ENCODE data around the gene ZBTB20.

ZBTB20 gene

GRCh38 chr3:114590309-114591047, 556.6 kb downstream of the ZBTB20 start:
- no peak for DNase-seq

- DNase-seq, result no peak
These were observed 559.1 kb downstream of the ZBTB20 start for GRCh38 chr3:114587986-114588385.

GRCh38 chr3:114586119-114586518, 561.0 kb downstream of the ZBTB20 start:
- DNase-seq, result no peak

- no peak for DNase-seq
These were observed 561.4 kb downstream of the ZBTB20 start for GRCh38 chr3:114585687-114586086.

GRCh38 chr3:114584734-114585371, 562.2 kb downstream of the ZBTB20 start:
- DNase-seq, result peak in 1 of 51 donors; percentile 3

GRCh38 chr3:114582929-114583328, 564.2 kb downstream of the ZBTB20 start:
- no peak for DNase-seq

GRCh38 chr3:114572364-114573062, 574.6 kb downstream of the ZBTB20 start:
- no peak for DNase-seq

- DNase-seq, result no peak
These were observed 575.7 kb downstream of the ZBTB20 start for GRCh38 chr3:114571363-114571762.

GRCh38 chr3:114569186-114569585, 577.9 kb downstream of the ZBTB20 start:
- no peak for DNase-seq

GRCh38 chr3:114567771-114568170, 579.3 kb downstream of the ZBTB20 start:
- DNase-seq, result no peak

GRCh38 chr3:114566767-114567166, 580.3 kb downstream of the ZBTB20 start:
- DNase-seq, result no peak

GRCh38 chr3:114566162-114566755, 580.8 kb downstream of the ZBTB20 start:
- DNase-seq, result no peak

GRCh38 chr3:114565216-114565615, 581.9 kb downstream of the ZBTB20 start:
- no peak for DNase-seq

GRCh38 chr3:114563720-114564119, 583.4 kb downstream of the ZBTB20 start:
- no peak for DNase-seq

GRCh38 chr3:114562557-114562956, 584.5 kb downstream of the ZBTB20 start:
- DNase-seq, result no peak

GRCh38 chr3:114558271-114558670, 588.8 kb downstream of the ZBTB20 start:
- no peak for DNase-seq

GRCh38 chr3:114557791-114558190, 589.3 kb downstream of the ZBTB20 start:
- DNase-seq, result no peak

- no peak for DNase-seq
These were observed 590.4 kb downstream of the ZBTB20 start for GRCh38 chr3:114556657-114557213.

- DNase-seq, result no peak
These were observed 592.4 kb downstream of the ZBTB20 start for GRCh38 chr3:114554731-114555130.

- no peak for DNase-seq
These were observed 593.0 kb downstream of the ZBTB20 start for GRCh38 chr3:114553949-114554593.

GRCh38 chr3:114552527-114552812, 594.6 kb downstream of the ZBTB20 start:
- no peak for DNase-seq

Measured in hypothalamus (tissue), 51 donors.